Esophagus muscularis mucosa (tissue), 4 donors: ENCODE data around the gene ATG2B. TPM values are rescaled to one million over a fixed set of nuclear protein-coding genes. Genes with fewer than 3 reads are reported as not detected.
"Not testable (repeated sequence)": the region's sequence is repeated elsewhere in the genome, so short reads cannot be mapped to it uniquely, and the experiment has no call there.

ENCODE experiments used
- DNase-seq: peaks from one replicate; pipeline ENCODE4 v3.0.0-alpha.2; 2017; ENCODE audit errors: extremely low spot score
- H3K27ac ChIP-seq, 4 donors: fragments of 200-600 bp; sonication (generic); replicated peaks in 1 of 4; 1 replicate in 3 of 4; 2 replicates in 1 of 4; pipeline ENCODE4 v1.5.1; 2016 to 2019; ENCODE audit warnings: mild to moderate bottlenecking in 1 of 4
- H3K27me3 ChIP-seq, 4 donors: fragments of 200-600 bp; sonication (generic); one replicate each; pipeline versions ENCODE4 v1.5.1 to v1.6.0; 2016 to 2019
- H3K36me3 ChIP-seq, 4 donors: fragments of 200-600 bp; sonication (generic); one replicate each; pipeline ENCODE4 v1.5.1; 2016 to 2019
- H3K4me1 ChIP-seq, 4 donors: fragments of 200-600 bp; sonication (generic); one replicate each; pipeline ENCODE4 v1.5.1; 2016 to 2019
- H3K4me3 ChIP-seq, 4 donors: fragments of 200-600 bp; sonication (generic); 1 replicate in 2 of 4; 2 replicates in 2 of 4; pipeline ENCODE4 v1.5.1; 2016 to 2019; ENCODE audit warnings: mild to moderate bottlenecking in 4 of 4, moderate library complexity in 1 of 4
- H3K9me3 ChIP-seq, 4 donors: fragments of 200-600 bp; sonication (generic); 1 replicate in 3 of 4; 2 replicates in 1 of 4; pipeline ENCODE4 v1.5.1; 2016 to 2019
- EP300 ChIP-seq: sonication (generic); formaldehyde crosslinking; IDR thresholded peaks from one replicate; pipeline ENCODE4 v1.6.1; 2017; ENCODE audit warnings: antibody characterized with exemption
- POLR2A ChIP-seq: fragments of 450-650 bp; IDR thresholded peaks from one replicate; pipeline ENCODE4 v1.6.1; 2017; ENCODE audit warnings: antibody characterized with exemption, moderate library complexity, mild to moderate bottlenecking, low read depth
- POLR2AphosphoS5 ChIP-seq, 2 donors: sonication (generic); formaldehyde crosslinking; IDR thresholded peaks; one replicate each; pipeline ENCODE4 v1.6.1; 2017; ENCODE audit warnings: antibody characterized with exemption in 2 of 2
- WGBS: methylation state at CpG from one replicate; pipeline ENCODE4 v1.1.5; 2018; 5-methylcytosine and 5-hydroxymethylcytosine counted together
- intact Hi-C: fragments of 100-400 bp; cut with DNase I; formaldehyde crosslinking; loops from one replicate; pipeline ENCODE4 v1.15.1; 2023
- total RNA-seq, 4 donors: library from RNA; depleted of rRNA; stranded (reverse); fragments of >200 nt; gene quantifications; one replicate each; pipeline versions ENCODE4 v1.1.0 to v1.2.1, GENCODE V29; 2016
- TF ChIP-seq, protein P1 (sequence below), 3 experiments: fragments of 200-600 bp in 2 of 3; fragments of 450-650 bp in 1 of 3; sonication (generic) in 2 of 3; IDR thresholded peaks; one replicate each; pipeline ENCODE4 v1.5.1; 2017 to 2019; ENCODE audit warnings: antibody characterized with exemption in 3 of 3, mild to moderate bottlenecking in 2 of 3, moderate library complexity in 1 of 3

ATG2B gene
- total RNA-seq, 4 donors from 2014 or later = 18.2 to 26.6 (median 23.1) TPM

DNA sequence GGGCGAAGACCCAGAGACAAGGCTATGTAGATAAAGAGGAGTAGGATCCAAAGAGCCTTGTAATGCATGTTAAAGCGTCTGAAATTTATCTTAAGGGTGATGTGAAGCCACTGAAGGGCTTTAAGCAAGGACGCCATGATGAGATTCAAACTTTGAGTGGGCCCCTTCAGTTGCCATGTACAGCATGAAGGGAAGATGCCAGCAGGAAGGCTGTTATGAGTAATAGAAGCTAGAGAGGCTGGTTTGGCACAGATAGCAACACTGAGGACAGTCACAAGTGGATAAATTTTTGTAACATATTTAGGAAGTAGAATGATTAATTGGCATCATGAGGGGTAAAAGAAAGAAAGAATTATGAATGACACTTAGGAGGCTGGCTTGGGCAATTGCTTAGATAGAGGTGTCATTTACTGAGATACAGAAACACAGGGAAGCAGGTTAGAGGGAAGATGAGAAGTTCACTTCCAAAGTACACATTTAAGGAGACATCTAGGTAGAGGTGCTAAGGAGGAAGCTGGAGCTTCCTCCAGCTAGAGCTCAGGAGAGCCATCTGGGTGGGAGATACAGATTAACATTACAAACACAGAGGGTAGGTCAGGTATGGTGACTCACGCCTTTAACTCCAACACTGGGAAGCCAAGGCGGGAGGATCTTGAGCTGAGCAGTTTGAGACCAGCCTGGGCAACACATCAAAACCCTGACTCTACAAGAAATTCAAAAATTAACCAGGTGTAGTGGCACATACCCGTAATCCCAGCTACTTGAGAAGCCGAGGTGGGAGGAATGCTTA, 13.7 kb downstream of the ATG2B start:
- no peak for TF ChIP-seq POLR2AphosphoS5 (IDR thresholded peaks at IDR 0.05)
- no peak for TF ChIP-seq EP300
- no peak for TF ChIP-seq POLR2A
- TF ChIP-seq, protein P1, sequence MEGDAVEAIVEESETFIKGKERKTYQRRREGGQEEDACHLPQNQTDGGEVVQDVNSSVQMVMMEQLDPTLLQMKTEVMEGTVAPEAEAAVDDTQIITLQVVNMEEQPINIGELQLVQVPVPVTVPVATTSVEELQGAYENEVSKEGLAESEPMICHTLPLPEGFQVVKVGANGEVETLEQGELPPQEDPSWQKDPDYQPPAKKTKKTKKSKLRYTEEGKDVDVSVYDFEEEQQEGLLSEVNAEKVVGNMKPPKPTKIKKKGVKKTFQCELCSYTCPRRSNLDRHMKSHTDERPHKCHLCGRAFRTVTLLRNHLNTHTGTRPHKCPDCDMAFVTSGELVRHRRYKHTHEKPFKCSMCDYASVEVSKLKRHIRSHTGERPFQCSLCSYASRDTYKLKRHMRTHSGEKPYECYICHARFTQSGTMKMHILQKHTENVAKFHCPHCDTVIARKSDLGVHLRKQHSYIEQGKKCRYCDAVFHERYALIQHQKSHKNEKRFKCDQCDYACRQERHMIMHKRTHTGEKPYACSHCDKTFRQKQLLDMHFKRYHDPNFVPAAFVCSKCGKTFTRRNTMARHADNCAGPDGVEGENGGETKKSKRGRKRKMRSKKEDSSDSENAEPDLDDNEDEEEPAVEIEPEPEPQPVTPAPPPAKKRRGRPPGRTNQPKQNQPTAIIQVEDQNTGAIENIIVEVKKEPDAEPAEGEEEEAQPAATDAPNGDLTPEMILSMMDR (IDR thresholded peaks at IDR 0.05) = no peak
- no peaks in the 10 kb centered on the region for H3K27me3 ChIP-seq
- H3K4me1 ChIP-seq = peaks cover 0 to 21% (median 6%) of the 10 kb centered on the region in 4 donors
- no peaks in the 10 kb centered on the region for H3K9me3 ChIP-seq
- H3K36me3 ChIP-seq = no peaks in the 10 kb centered on the region
- H3K4me3 ChIP-seq = no peak overlapping the region
- intact Hi-C loops = no loop called here
- WGBS = 93% methylated on average over 7 of the region's 7 CpGs
- no peak for DNase-seq
- H3K27ac ChIP-seq = no peak overlapping the region

DNA sequence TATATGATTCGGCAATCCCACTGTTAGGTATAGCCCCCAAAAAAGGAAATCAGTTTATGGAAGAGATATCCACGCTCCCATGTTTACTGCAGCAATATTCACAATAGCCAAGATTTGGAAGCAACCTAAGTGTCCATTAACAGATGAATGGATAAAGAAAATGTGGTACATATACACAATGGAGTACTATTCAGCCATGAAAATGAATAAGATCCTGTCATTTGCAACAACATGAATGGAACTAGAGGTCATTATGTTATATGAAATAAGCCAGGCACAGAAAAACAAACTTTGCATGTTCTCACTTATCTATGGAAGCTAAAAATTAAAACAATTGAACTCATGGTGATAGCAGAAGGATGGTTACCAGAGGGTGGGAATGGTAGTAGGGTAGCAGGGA, 15.2 kb downstream of the ATG2B start:
- H3K4me3 ChIP-seq, H3K36me3 ChIP-seq, DNase-seq, H3K27me3 ChIP-seq, H3K9me3 ChIP-seq, H3K27ac ChIP-seq, intact Hi-C loops: not testable (repeated sequence)
- 97% methylated on average over 2 of the region's 2 CpGs for WGBS
- peaks cover 0 to 18% (median 5%) of the 10 kb centered on the region in 4 donors for H3K4me1 ChIP-seq

DNA sequence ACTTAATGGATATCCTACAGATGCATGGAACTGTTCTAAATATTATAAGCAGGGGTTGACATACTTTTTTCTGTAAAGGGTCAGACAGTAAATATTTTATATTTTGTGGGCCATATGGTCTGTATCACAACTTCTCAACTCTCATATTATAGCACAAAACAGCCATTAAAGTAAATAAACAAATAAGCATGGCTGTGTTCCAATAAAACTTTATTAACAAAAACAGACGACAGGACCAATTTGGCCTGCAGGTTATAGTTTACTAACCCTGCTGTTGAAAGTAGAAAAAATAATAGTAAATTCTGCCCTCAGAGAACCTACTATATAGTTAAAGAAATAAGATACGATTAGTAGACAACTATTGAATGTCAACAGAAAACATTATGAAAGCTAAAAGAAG, 17.5 kb downstream of the ATG2B start:
- Histone ChIP-seq H3K9me3 (no peaks in the 10 kb centered on the region), H3K27ac (no peak overlapping the region), H3K4me1 (peaks cover 0 to 9% (median 4%) of the 10 kb centered on the region in 4 donors), H3K36me3 (peaks cover 5 to 21% (median 8%) of the 10 kb centered on the region in 4 donors), H3K27me3 (no peaks in the 10 kb centered on the region), H3K4me3 (no peak overlapping the region)
- DNase-seq = no peak
- 86% methylated on average over 2 of the region's 2 CpGs for WGBS
- intact Hi-C loops = no loop called here
- TF ChIP-seq EP300 (no peak), POLR2AphosphoS5 (IDR thresholded peaks at IDR 0.05) (no peak), POLR2A (no peak)
- TF ChIP-seq, protein P1 (IDR thresholded peaks at IDR 0.05) = no peak

DNA sequence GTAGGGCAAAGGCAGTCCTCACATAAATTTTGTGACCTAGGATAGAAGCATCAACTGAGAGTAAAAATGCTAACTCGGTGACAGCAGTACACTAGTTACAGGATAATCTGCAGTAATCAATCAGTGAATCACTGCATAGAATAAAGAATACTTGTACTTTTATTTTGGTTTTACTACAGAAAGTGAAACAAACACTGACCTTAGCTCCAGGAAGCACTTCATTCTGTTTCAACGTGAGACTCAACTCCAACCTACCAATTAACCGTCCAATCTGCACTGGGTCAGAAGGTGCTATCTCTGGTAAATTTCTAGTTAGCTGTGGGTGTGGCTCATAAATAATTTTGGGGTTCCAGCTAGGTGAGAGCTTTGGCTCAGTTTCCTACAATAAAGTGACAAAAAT, 21.8 kb downstream of the ATG2B start:
- no peak for DNase-seq
- Histone ChIP-seq H3K9me3 (no peaks in the 10 kb centered on the region), H3K27me3 (no peaks in the 10 kb centered on the region), H3K4me3 (no peak overlapping the region), H3K27ac (no peak overlapping the region), H3K4me1 (no peaks in the 10 kb centered on the region), H3K36me3 (peaks cover 7 to 56% (median 26%) of the 10 kb centered on the region in 4 donors)
- intact Hi-C loops = no loop called here
- TF ChIP-seq EP300 = no peak
- TF ChIP-seq POLR2AphosphoS5 (IDR thresholded peaks at IDR 0.05) = no peak
- no peak for TF ChIP-seq POLR2A
- TF ChIP-seq, protein P1 (IDR thresholded peaks at IDR 0.05) = no peak
- 81% methylated on average over 3 of the region's 3 CpGs for whole genome bisulfite sequencing

DNA sequence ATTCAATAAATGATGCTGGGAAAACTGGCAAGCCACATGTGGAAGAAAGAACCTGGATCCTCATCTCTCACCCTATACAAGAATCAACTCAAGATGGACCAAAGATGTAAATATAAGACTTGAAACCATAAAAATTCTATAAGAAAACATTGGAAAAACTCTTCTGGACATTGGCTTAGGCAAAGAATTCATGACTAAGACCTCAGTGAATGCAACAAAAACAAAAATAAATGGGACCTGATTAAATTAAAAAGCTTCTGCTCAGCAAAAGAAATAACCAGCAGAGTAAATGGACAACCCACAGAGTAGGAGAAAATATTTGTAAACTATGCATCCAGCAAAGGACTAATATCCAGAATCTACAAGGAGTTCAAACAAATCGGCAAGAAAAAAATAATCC, 24.6 kb downstream of the ATG2B start:
- Histone ChIP-seq H3K9me3 (no peaks in the 10 kb centered on the region), H3K27ac (no peak overlapping the region), H3K36me3 (peaks cover 7 to 65% (median 33%) of the 10 kb centered on the region in 4 donors), H3K27me3 (no peaks in the 10 kb centered on the region), H3K4me3 (no peak overlapping the region), H3K4me1 (no peaks in the 10 kb centered on the region)
- WGBS = 93% methylated on average over 1 of the region's 1 CpG
- intact Hi-C loops = no loop called here
- TF ChIP-seq POLR2A = no peak
- TF ChIP-seq EP300 = no peak
- TF ChIP-seq POLR2AphosphoS5 (IDR thresholded peaks at IDR 0.05) = no peak
- TF ChIP-seq, protein P1 (IDR thresholded peaks at IDR 0.05) = no peak
- no peak for DNase-seq
